ENCODE data around the gene EGFR.

DNA sequence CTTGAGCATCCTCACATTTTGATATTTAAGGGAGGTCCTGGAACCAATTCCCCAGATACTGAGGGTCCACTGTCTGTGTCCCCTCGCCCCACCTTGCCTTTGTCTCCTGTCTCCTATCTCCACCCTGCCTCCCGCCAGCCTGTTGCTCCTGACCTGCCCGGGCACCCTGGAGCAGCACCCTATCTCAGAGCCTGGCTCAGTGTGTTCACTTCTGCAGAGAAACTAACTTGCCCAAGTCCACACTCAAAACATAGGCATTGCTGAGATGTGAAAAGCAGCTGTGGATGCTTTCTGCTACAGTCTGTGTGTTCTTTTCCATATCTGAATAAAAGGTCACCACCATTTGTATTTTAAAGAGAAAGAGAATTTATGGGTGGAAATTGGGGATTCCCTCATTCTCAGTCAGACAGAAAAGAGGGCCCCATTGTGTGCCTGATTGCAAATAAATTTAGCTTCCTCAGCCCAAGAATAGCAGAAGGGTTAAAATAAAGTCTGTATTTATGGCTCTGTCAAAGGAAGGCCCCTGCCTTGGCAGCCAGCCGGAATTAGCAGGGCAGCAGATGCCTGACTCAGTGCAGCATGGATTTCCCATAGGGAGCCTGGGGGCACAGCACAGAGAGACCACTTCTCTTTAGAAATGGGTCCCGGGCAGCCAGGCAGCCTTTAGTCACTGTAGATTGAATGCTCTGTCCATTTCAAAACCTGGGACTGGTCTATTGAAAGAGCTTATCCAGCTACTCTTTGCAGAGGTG lies 161.3 kb downstream of the EGFR start:
- TF ChIP-seq POLR2A (IDR thresholded peaks at IDR 0.05) = no peak
- TF ChIP-seq, protein P1, sequence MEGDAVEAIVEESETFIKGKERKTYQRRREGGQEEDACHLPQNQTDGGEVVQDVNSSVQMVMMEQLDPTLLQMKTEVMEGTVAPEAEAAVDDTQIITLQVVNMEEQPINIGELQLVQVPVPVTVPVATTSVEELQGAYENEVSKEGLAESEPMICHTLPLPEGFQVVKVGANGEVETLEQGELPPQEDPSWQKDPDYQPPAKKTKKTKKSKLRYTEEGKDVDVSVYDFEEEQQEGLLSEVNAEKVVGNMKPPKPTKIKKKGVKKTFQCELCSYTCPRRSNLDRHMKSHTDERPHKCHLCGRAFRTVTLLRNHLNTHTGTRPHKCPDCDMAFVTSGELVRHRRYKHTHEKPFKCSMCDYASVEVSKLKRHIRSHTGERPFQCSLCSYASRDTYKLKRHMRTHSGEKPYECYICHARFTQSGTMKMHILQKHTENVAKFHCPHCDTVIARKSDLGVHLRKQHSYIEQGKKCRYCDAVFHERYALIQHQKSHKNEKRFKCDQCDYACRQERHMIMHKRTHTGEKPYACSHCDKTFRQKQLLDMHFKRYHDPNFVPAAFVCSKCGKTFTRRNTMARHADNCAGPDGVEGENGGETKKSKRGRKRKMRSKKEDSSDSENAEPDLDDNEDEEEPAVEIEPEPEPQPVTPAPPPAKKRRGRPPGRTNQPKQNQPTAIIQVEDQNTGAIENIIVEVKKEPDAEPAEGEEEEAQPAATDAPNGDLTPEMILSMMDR (IDR thresholded peaks at IDR 0.05) = no peak

Data from breast epithelium (tissue), 3 donors.